Activated CD4-positive, alpha-beta T cell treated with anti-CD3 and anti-CD28 coated beads, Interleukin-2, amount 50 U/mL, for 4 hours (primary cell): ENCODE measurements around the gene POU2F1.

Source experiments
- DNase-seq, 2 experiments: peaks; one replicate each; pipeline ENCODE4 v3.0.0-alpha.2; 2020

The POU2F1 gene

DNA sequence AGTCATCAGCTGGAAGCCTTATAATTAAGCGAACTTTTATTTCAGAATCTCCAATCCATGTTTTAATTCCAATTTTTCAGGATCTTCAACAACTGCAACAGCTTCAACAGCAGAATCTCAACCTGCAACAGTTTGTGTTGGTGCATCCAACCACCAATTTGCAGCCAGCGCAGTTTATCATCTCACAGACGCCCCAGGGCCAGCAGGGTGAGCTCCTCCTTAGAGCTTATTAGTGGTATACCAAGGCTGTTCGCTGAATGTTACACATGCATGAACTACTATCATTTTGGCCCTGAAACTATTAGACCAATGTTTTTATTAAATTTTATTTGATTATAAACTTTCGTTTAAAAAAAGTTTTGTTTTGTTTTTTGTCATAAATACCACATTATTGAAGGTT is 155.3 kb downstream of the POU2F1 start:
- DNase-seq, result no peak

- no peak for DNase-seq
Observed at GRCh38 chr1:167387251-167387910, 166.7 kb downstream of the POU2F1 start.

DNA sequence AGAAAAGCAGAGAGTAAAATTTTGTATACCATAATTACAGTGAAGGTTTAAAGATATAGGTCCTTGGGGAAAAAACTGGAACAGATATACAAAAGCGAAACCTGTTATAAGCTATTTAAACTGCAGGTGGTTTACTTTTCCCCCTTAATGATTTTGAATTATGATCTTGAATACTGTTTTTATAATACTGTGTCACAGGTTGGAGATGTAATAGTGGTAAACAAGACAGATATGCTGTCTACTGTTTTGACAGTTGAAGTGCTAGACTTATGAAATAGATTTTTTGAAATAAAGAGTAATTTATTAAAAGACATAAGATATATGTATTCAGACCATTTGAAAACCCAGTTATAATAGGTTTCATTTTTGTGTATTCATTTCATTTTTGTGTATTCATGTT is 168.3 kb downstream of the POU2F1 start:
- DNase-seq, result no peak

- no peak for DNase-seq
Observed at GRCh38 chr1:167392200-167392696, 171.6 kb downstream of the POU2F1 start.

GRCh38 chr1:167400359-167400953 is 179.8 kb downstream of the POU2F1 start:
- no peak for DNase-seq

GRCh38 chr1:167401260-167401873 is 180.7 kb downstream of the POU2F1 start:
- DNase-seq, result peak; percentile 37 to 47

- DNase-seq, result no peak
Observed at GRCh38 chr1:167404161-167404888, 183.6 kb downstream of the POU2F1 start.

GRCh38 chr1:167404908-167405307 is 184.2 kb downstream of the POU2F1 start:
- DNase-seq, result no peak

- DNase-seq, result no peak
Observed at GRCh38 chr1:167408355-167408754, 187.7 kb downstream of the POU2F1 start.

GRCh38 chr1:167409183-167409582 is 188.5 kb downstream of the POU2F1 start:
- no peak for DNase-seq

- no peak for DNase-seq
Observed at GRCh38 chr1:167412072-167412471, 191.4 kb downstream of the POU2F1 start.

DNA sequence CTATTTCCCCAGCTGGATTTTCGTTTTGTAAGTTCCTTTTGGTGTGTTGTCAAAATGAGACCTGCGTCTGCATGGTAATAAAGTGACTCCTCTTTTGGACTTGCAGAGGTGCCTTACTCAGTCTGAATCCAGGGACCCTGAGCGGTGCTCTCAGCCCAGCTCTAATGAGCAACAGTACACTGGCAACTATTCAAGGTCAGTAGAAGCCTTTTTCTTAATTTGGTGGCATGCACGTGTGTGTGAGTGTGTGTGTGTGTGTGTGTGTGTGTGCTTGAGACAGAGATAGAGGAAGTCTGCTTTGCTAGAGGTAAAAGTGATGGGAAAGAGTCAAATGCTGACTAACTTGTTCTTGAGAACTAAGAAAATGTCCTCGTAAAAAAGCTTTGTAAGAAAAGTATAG is 192.2 kb downstream of the POU2F1 start:
- DNase-seq, result no peak

- no peak for DNase-seq
Observed at GRCh38 chr1:167413328-167413727, 192.6 kb downstream of the POU2F1 start.

- DNase-seq, result no peak
Observed at GRCh38 chr1:167416506-167416905, 195.8 kb downstream of the POU2F1 start.

DNA sequence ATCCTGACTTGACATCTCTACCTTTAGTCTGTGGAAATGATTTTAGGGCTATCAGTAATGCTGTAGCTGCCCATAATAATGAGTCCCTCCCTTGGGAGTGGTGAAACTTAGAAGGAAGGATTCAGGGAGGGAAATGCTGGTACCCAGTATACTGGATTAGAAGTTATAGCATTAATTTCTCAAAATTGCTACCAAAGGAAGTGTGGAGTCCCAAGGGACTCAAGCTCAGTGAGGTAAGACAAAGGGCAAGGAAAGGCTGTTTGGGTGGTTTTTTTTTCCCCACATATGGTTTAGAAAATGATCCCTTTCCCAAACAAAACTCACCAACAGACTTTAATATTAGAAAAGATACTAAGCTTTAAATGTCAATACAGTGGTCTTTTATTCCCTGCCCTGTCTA is 197.7 kb downstream of the POU2F1 start:
- DNase-seq, result no peak

DNA sequence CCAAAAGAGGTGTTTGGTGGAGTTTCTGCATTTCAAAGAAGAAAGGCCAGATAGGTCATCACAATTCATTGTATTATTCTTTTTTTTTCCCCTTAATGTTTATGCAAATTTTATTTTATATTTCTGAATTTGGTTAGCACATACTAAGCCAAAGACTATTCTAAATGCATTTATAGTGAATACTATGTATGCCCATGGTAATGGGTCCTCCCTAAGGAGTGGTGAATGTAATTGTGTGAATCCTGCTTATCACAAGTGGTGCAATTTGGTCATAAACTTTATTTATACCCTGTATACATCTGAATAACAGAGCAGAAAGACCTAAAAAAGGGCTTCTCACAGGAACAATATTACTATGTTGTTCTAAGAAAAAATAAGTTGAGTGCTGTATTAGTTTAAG is 198.6 kb downstream of the POU2F1 start:
- no peak for DNase-seq

DNA sequence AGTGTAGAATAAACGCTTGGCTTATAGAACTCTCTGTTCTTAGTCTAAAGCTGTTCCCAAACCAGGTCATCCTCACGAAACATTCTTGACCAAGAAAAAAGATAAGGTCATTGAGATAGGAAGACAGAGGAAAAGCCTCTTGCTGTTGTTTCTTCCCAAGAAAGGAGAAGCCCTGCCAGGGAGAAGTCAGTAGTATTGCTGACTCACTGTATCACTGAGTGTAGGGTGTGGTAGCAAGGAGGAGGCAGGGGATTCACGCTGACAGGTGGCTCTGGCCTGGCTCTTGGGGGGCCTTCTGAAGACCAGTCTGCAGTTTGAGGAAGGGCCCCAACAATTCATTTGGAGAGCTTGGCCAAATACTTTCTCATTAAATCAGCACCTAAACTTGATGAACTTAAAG is 199.8 kb downstream of the POU2F1 start:
- DNase-seq, result no peak

DNA sequence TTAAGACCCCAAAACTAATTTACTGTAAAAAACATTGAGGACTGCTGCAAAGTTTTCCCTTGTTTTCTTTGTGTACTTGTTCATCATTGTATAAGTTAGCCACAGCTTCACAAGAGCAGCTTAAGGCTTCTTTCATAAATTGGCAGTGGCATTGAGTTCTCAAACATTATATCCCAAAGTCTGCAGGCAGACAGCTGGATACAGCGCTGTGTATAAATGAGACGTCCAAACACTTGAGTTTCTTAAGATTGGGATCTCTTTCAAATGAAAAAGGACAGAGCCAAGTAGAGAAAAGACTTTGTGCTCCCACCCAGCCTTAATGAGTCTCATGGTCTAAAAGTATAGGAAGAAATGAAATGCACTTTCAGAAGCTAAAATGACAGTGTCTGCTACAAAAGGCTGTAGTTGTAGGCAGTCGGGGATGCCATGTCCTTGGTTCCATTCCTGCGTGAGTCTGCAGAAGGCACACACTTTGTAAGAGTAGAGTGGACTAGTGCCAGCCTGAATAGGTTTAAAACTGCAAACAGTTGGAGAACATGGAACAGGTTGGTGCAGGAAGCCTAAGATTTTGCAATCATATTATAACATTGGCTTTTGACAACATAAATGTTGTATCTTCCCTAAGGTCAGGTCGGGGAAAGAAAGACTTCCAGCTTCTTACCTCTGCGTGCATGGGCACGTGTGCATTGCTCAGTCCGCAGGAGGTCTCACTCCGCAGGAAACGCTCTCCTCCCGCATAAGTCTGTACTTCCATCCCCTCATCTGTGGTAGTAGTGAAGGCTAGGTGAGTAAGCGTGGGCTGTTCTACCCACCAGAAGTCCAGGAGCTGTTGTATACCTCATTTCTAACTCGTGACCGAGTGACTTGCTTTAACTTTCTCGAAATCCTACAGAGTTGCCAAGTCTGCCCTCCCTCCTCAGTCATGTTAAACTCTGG is 203.3 kb downstream of the POU2F1 start:
- no peak for DNase-seq

DNA sequence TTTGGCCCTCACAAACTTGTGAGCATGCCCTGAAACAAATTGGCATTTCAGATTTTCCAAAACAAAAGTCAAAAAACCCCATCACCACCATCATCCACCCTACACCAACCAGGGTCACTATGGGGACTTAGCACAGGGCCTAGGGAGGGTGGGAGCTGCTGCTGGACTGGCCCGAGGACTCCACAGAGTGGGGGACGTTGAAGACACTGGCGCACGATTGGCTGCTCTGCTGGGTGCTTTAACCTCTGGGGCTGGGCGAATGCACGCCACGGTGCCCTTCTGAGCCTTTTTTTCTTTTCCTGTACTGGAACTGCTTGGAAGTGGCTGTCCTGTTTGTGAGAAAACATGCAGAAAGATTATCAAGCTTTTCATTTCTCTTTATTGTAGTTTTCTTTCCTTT is 204.8 kb downstream of the POU2F1 start:
- DNase-seq, result no peak

DNA sequence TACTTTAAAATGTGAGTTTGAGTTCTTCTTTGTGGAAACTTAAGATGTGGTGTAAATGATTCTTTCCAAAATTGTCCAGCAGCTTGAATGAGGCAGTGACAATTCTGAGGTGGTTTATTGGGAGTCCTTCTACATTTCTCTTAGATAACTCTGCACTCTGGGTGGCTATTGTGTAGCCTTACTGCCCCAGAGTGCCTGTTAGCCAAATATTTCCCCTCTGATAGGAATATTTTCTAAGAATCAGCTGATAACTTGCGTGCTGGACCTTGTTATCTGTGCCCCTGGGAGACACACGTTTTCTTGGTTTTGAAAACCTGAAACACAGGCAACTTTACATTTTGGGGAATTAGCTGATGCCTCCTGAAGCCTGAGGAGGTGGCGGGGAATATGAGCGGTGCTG is 206.0 kb downstream of the POU2F1 start:
- no peak for DNase-seq

DNA sequence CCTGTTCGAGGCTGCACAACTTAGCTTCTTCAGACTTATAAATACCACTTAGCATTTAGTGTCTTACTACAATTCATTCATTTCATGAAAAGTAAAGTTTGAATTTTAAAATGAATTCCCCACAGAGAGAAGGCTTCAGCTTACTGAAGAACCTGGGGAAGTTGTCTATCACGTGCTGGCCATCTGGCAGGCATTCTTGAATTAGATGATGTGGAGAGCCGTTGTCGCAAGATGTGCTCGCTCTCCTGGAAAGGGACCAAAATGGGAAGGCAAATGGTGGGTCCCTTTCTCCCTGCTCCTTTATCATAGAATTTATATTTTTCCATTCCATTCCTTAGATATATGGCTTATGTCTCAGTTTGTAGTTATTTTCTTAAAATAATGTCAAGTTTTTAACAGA is 207.2 kb downstream of the POU2F1 start:
- DNase-seq, result no peak

DNA sequence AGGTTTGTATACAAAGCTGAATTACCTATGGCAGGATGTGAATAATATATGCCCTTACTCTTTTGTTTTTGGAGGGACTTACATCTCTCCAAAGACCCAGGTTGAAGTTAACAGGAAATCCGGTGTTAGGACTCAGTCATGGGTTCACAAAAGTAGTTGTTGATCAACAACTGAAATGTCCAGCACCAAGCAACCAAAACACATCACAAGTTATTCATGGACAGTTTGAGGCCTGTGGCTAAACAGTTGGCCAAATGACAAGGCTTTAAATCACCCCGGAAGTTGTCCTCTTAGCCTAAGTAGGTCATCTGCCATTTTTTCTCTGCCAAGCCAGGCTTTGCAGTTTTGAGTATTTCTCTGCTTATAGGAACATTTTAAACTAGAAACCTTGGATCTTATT is 207.7 kb downstream of the POU2F1 start:
- DNase-seq, result no peak

DNA sequence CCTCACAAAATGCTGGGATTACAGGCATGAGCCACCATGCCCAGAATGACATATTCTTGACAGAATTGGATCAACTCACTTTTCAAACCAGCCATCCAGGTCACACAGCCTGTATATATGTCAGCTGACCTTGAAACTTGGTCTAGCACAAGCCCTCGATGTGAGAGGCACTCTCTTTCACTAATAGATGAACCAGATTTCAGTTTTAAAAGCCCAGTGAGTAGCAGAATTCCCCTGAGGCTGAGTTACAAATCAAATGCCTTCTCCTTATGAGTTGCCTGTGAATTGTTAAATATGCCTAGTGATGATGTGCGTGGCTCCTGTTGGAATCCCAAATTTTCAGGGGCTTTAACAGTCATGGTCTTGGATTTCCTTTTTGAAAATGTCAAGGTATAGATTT is 208.9 kb downstream of the POU2F1 start:
- DNase-seq, result no peak
